Small intestine (tissue), 7 donors: Measurements from ENCODE around the gene SALL3. TPM values are rescaled to one million over a fixed set of nuclear protein-coding genes. Genes with fewer than 3 reads are reported as not detected.
"Not testable (repeated sequence)": the region's sequence is repeated elsewhere in the genome, so short reads cannot be mapped to it uniquely, and the experiment has no call there.

Experiments
- DNase-seq, 2 donors: peaks; one replicate each; pipeline versions ENCODE4 v3.0.0 to v3.0.0-alpha.2; 2013
- FAIRE-seq: peaks from 2 replicates; lab custom pipeline; 2012; peaks lifted over from hg19 to GRCh38; lab: Jason Lieb, UNC
- H3K27ac ChIP-seq, 3 donors: one replicate each; pipeline ENCODE4 v1.5.1; 2013; ENCODE audit warnings: low read length in 2 of 3, mild to moderate bottlenecking in 2 of 3, control low read depth in 1 of 3, inconsistent platforms in 1 of 3, low read depth in 1 of 3, moderate library complexity in 1 of 3
- H3K27me3 ChIP-seq, 3 donors: one replicate each; pipeline ENCODE4 v1.6.1; 2013; ENCODE audit warnings: low read length in 3 of 3, inconsistent platforms in 1 of 3; ENCODE audit not compliant: control insufficient read depth in 3 of 3, insufficient read depth in 3 of 3
- H3K36me3 ChIP-seq, 3 donors: one replicate each; pipeline ENCODE4 v1.6.1; 2013; ENCODE audit warnings: low read length in 3 of 3, inconsistent platforms in 1 of 3, low read depth in 1 of 3, mild to moderate bottlenecking in 1 of 3, moderate library complexity in 1 of 3; ENCODE audit not compliant: control insufficient read depth in 3 of 3, insufficient read depth in 2 of 3
- H3K4me1 ChIP-seq, 3 donors: one replicate each; pipeline ENCODE4 v1.6.1; 2013; ENCODE audit warnings: low read length in 2 of 3, inconsistent platforms in 1 of 3, low read depth in 1 of 3, mild to moderate bottlenecking in 1 of 3, moderate library complexity in 1 of 3; ENCODE audit not compliant: control insufficient read depth in 3 of 3, insufficient read depth in 2 of 3
- H3K4me3 ChIP-seq, 3 donors: one replicate each; pipeline ENCODE4 v1.5.1; 2013; ENCODE audit warnings: low read length in 3 of 3, control low read depth in 1 of 3, inconsistent platforms in 1 of 3, low read depth in 1 of 3, mild to moderate bottlenecking in 1 of 3, moderate library complexity in 1 of 3
- H3K9me3 ChIP-seq, 2 donors: one replicate each; pipeline ENCODE4 v1.6.1; 2013; ENCODE audit warnings: low read depth in 1 of 2, low read length in 1 of 2; ENCODE audit not compliant: control insufficient read depth in 2 of 2, insufficient read depth in 1 of 2
- WGBS, 3 donors: extraction: QIAGEN DNeasy Blood & Tissue Kit; methylation state at CpG; one replicate each; pipeline ENCODE4 v1.1.7; 2013; 5-methylcytosine and 5-hydroxymethylcytosine counted together
- polyA plus RNA-seq, 4 donors: library from polyadenylated mRNA; stranded (reverse) in 3 of 4; unstranded in 1 of 4; fragments of 200-250 nt in 3 of 4; fragments of 120-200 nt in 1 of 4; gene quantifications; one replicate each; pipeline versions ENCODE4 v1.2.1 to v1.2.3, GENCODE V29; 2013
- donor health status: healthy with polysubstance abuse.
- donor health status: control.
- donor health status: control.
- donor health status: Bipolar disorder and iron deficiency.
- donor health status: healthy.

Gene SALL3
- polyA plus RNA-seq, 4 donors = under 0.01 to 0.01 TPM; not detected in 2

GRCh38 chr18:78953566-78953965, 26.1 kb upstream of the SALL3 start:
- FAIRE-seq (no peak), DNase-seq (no peak)
- H3K4me3 ChIP-seq = no peak overlapping the region
- peaks cover 0 to 4% of the 10 kb centered on the region in 2 donors for H3K9me3 ChIP-seq
- H3K36me3 ChIP-seq = peaks cover 0 to 2% (median 0%) of the 10 kb centered on the region in 3 donors
- H3K27me3 ChIP-seq = no peaks in the 10 kb centered on the region
- H3K27ac ChIP-seq = no peak overlapping the region
- H3K4me1 ChIP-seq = no peaks in the 10 kb centered on the region
- WGBS, 3 donors = 81 to 82% (median 82%) methylated on average over 17 of the region's 17 CpGs

- Histone ChIP-seq H3K4me1 (no peaks in the 10 kb centered on the region), H3K4me3 (no peak overlapping the region), H3K27me3 (no peaks in the 10 kb centered on the region), H3K9me3 (peaks cover 0 to 4% of the 10 kb centered on the region in 2 donors), H3K27ac (no peak overlapping the region), H3K36me3 (peaks cover 0 to 2% (median 0%) of the 10 kb centered on the region in 3 donors)
- WGBS, 3 donors = 83 to 86% (median 86%) methylated on average over 17 of the region's 17 CpGs
- FAIRE-seq (no peak), DNase-seq (no peak)
These were observed 24.6 kb upstream of the SALL3 start for GRCh38 chr18:78955051-78955450.

- no peaks in the 10 kb centered on the region for H3K36me3 ChIP-seq
- no peak for FAIRE-seq
- 88 to 90% (median 89%) methylated on average over 14 of the region's 14 CpGs for WGBS, 3 donors
- H3K4me1 ChIP-seq = no peaks in the 10 kb centered on the region
- H3K9me3 ChIP-seq = peaks cover 0 to 2% of the 10 kb centered on the region in 2 donors
- no peak overlapping the region for H3K4me3 ChIP-seq
- no peak for DNase-seq
- no peak overlapping the region for H3K27ac ChIP-seq
- no peaks in the 10 kb centered on the region for H3K27me3 ChIP-seq
These were observed 22.5 kb upstream of the SALL3 start for GRCh38 chr18:78957140-78957539.

- FAIRE-seq (no peak), DNase-seq (no peak)
- 83 to 90% (median 86%) methylated on average over 6 of the region's 6 CpGs for WGBS, 3 donors
- Histone ChIP-seq H3K36me3 (no peaks in the 10 kb centered on the region), H3K9me3 (peaks cover 0 to 4% of the 10 kb centered on the region in 2 donors), H3K27me3 (no peaks in the 10 kb centered on the region), H3K4me3 (no peak overlapping the region), H3K27ac (no peak overlapping the region), H3K4me1 (no peaks in the 10 kb centered on the region)
These were observed 18.9 kb upstream of the SALL3 start for GRCh38 chr18:78960709-78961108.

GRCh38 chr18:78962098-78962497, 17.5 kb upstream of the SALL3 start:
- Histone ChIP-seq H3K36me3 (no peaks in the 10 kb centered on the region), H3K27me3 (no peaks in the 10 kb centered on the region), H3K27ac (no peak overlapping the region), H3K9me3 (peaks cover 0 to 4% of the 10 kb centered on the region in 2 donors), H3K4me3 (no peak overlapping the region), H3K4me1 (no peaks in the 10 kb centered on the region)
- WGBS, 3 donors = 79 to 87% (median 80%) methylated on average over 7 of the region's 7 CpGs
- DNase-seq (no peak), FAIRE-seq (no peak)

- H3K27me3 ChIP-seq, H3K4me3 ChIP-seq, DNase-seq, H3K27ac ChIP-seq, H3K36me3 ChIP-seq, H3K9me3 ChIP-seq, FAIRE-seq, H3K4me1 ChIP-seq: not testable (repeated sequence)
- WGBS, 3 donors = 91 to 94% (median 93%) methylated on average over 22 to 24 of the region's 24 CpGs
These were observed 14.9 kb upstream of the SALL3 start for GRCh38 chr18:78964727-78965126.

- Histone ChIP-seq H3K4me3 (no peak overlapping the region), H3K27me3 (peaks cover 0 to 7% (median 0%) of the 10 kb centered on the region in 3 donors), H3K27ac (no peak overlapping the region), H3K4me1 (no peaks in the 10 kb centered on the region), H3K9me3 (peaks cover 0 to 4% of the 10 kb centered on the region in 2 donors), H3K36me3 (no peaks in the 10 kb centered on the region)
- FAIRE-seq = no peak
- DNase-seq = no peak
- WGBS, 3 donors = 82 to 92% (median 88%) methylated on average over 20 to 23 of the region's 23 CpGs
These were observed 14.4 kb upstream of the SALL3 start for GRCh38 chr18:78965260-78965659.

GRCh38 chr18:78965917-78966792, 13.5 kb upstream of the SALL3 start:
- WGBS, 3 donors = 79 to 90% (median 81%) methylated on average over 16 to 18 of the region's 18 CpGs
- FAIRE-seq (no peak), DNase-seq (no peak)
- H3K4me1 ChIP-seq = no peaks in the 10 kb centered on the region
- H3K36me3 ChIP-seq = no peaks in the 10 kb centered on the region
- no peak overlapping the region for H3K4me3 ChIP-seq
- H3K27ac ChIP-seq = no peak overlapping the region
- H3K27me3 ChIP-seq = peaks cover 0 to 7% (median under 1%) of the 10 kb centered on the region in 3 donors
- peaks cover 0 to 4% of the 10 kb centered on the region in 2 donors for H3K9me3 ChIP-seq
